ENCODE measurements around the gene DDIT3. TPM values are rescaled to one million over a fixed set of nuclear protein-coding genes. Genes with fewer than 3 reads are reported as not detected.

The DDIT3 gene
- polyA plus RNA-seq, 1 donor from 2014 or later: 24.0 TPM

GRCh38 chr12:57548488-57548887 lies 28.2 kb upstream of the DDIT3 start:
- Histone ChIP-seq H2AFZ (ENCODE audit: low read depth, low read length) (no peak overlapping the region), H3K79me2 (replicated peaks; ENCODE audit: insufficient read depth, low read length) (peaks cover 72% of the 10 kb centered on the region), H3K4me2 (ENCODE audit: low read length) (no peak overlapping the region), H3K9me2 (ENCODE audit: insufficient read depth, low read length) (no peaks in the 10 kb centered on the region), H4K20me1 (ENCODE audit: insufficient read depth) (no peaks in the 10 kb centered on the region), H3K9ac (ENCODE audit: low read length) (no peak overlapping the region), H3K9me3 (ENCODE audit: low read length) (no peaks in the 10 kb centered on the region), H3F3A (ENCODE audit: insufficient read depth, low read length, poor library complexity, severe bottlenecking) (peaks cover 4% of the 10 kb centered on the region), H3K4me3 (ENCODE audit: low read length) (no peak overlapping the region), H3K27me3 (ENCODE audit: insufficient read depth, low read depth, low read length) (no peaks in the 10 kb centered on the region), H3K36me3 (ENCODE audit: insufficient read depth, low read length) (no peaks in the 10 kb centered on the region), H3K27ac (ENCODE audit: low read length) (no peak overlapping the region)
- TF ChIP-seq, protein P1, sequence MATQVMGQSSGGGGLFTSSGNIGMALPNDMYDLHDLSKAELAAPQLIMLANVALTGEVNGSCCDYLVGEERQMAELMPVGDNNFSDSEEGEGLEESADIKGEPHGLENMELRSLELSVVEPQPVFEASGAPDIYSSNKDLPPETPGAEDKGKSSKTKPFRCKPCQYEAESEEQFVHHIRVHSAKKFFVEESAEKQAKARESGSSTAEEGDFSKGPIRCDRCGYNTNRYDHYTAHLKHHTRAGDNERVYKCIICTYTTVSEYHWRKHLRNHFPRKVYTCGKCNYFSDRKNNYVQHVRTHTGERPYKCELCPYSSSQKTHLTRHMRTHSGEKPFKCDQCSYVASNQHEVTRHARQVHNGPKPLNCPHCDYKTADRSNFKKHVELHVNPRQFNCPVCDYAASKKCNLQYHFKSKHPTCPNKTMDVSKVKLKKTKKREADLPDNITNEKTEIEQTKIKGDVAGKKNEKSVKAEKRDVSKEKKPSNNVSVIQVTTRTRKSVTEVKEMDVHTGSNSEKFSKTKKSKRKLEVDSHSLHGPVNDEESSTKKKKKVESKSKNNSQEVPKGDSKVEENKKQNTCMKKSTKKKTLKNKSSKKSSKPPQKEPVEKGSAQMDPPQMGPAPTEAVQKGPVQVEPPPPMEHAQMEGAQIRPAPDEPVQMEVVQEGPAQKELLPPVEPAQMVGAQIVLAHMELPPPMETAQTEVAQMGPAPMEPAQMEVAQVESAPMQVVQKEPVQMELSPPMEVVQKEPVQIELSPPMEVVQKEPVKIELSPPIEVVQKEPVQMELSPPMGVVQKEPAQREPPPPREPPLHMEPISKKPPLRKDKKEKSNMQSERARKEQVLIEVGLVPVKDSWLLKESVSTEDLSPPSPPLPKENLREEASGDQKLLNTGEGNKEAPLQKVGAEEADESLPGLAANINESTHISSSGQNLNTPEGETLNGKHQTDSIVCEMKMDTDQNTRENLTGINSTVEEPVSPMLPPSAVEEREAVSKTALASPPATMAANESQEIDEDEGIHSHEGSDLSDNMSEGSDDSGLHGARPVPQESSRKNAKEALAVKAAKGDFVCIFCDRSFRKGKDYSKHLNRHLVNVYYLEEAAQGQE (IDR thresholded peaks at IDR 0.05; ENCODE audit: borderline replicate concordance): no peak
- no peak for TF ChIP-seq CTCF (IDR thresholded peaks at IDR 0.05; ENCODE audit: poor library complexity, severe bottlenecking)
- no peak for TF ChIP-seq SMC3 (conservative IDR thresholded peaks at IDR 0.05; ENCODE audit: poor library complexity)
- no peak for TF ChIP-seq MXI1 (conservative IDR thresholded peaks at IDR 0.05; ENCODE audit: poor library complexity, severe bottlenecking)
- no peak for TF ChIP-seq POLR2AphosphoS5 (IDR thresholded peaks at IDR 0.05)
- no peak for TF ChIP-seq RAD21 (conservative IDR thresholded peaks at IDR 0.05)
- no peak for TF ChIP-seq TAF1 (IDR thresholded peaks at IDR 0.05; ENCODE audit: low read depth)
- no peak for TF ChIP-seq EP300 (conservative IDR thresholded peaks at IDR 0.05; ENCODE audit: poor library complexity, severe bottlenecking)
- no peak for TF ChIP-seq EZH2 (IDR thresholded peaks at IDR 0.05; ENCODE audit: borderline replicate concordance, insufficient read depth, low read length, poor library complexity, severe bottlenecking)

GRCh38 chr12:57548013-57548315 lies 27.6 kb upstream of the DDIT3 start:
- H3K9ac ChIP-seq (ENCODE audit: low read length): no peak overlapping the region
- H3K36me3 ChIP-seq (ENCODE audit: insufficient read depth, low read length): no peaks in the 10 kb centered on the region
- no peaks in the 10 kb centered on the region for H3K9me3 ChIP-seq (ENCODE audit: low read length)
- peaks cover 67% of the 10 kb centered on the region for H3K79me2 ChIP-seq (replicated peaks; ENCODE audit: insufficient read depth, low read length)
- H3K4me2 ChIP-seq (ENCODE audit: low read length): no peak overlapping the region
- H3K9me2 ChIP-seq (ENCODE audit: insufficient read depth, low read length): no peaks in the 10 kb centered on the region
- H3F3A ChIP-seq (ENCODE audit: insufficient read depth, low read length, poor library complexity, severe bottlenecking): peaks cover 4% of the 10 kb centered on the region
- TF ChIP-seq MXI1 (conservative IDR thresholded peaks at IDR 0.05; ENCODE audit: poor library complexity, severe bottlenecking) (no peak), POLR2AphosphoS5 (IDR thresholded peaks at IDR 0.05) (no peak), EP300 (conservative IDR thresholded peaks at IDR 0.05; ENCODE audit: poor library complexity, severe bottlenecking) (no peak), CTCF (IDR thresholded peaks at IDR 0.05; ENCODE audit: poor library complexity, severe bottlenecking) (no peak), SMC3 (conservative IDR thresholded peaks at IDR 0.05; ENCODE audit: poor library complexity) (no peak), TAF1 (IDR thresholded peaks at IDR 0.05; ENCODE audit: low read depth) (no peak), EZH2 (IDR thresholded peaks at IDR 0.05; ENCODE audit: borderline replicate concordance, insufficient read depth, low read length, poor library complexity, severe bottlenecking) (no peak), RAD21 (conservative IDR thresholded peaks at IDR 0.05) (no peak)
- TF ChIP-seq, protein P1 (IDR thresholded peaks at IDR 0.05; ENCODE audit: borderline replicate concordance): no peak
- no peak overlapping the region for H2AFZ ChIP-seq (ENCODE audit: low read depth, low read length)
- H4K20me1 ChIP-seq (ENCODE audit: insufficient read depth): no peaks in the 10 kb centered on the region
- H3K27ac ChIP-seq (ENCODE audit: low read length): no peak overlapping the region
- H3K4me3 ChIP-seq (ENCODE audit: low read length): no peak overlapping the region
- H3K27me3 ChIP-seq (ENCODE audit: insufficient read depth, low read depth, low read length): no peaks in the 10 kb centered on the region
